OCI-LY3 (cell line): ENCODE results near the gene CEMIP2.
A peak's percentile ranks its signal among the peaks of the same experiment; 100 is the strongest.

ENCODE experiments used
- H2AFZ ChIP-seq: fragments of 200-600, 300-600 bp; shearing (Covaris generic); 2 replicates; pipeline ENCODE4 v1.6.0; 2014; ENCODE audit warnings: antibody characterized with exemption, low read depth, low read length
- H3K27ac ChIP-seq: fragments of 200-600, 300-600 bp; sonication (generic); 2 replicates; pipeline ENCODE4 v1.5.1; 2014; ENCODE audit warnings: mild to moderate bottlenecking, low read length, moderate library complexity, mixed read lengths
- H3K27me3 ChIP-seq: fragments of 200-600, 300-600 bp; sonication (generic); 2 replicates; pipeline ENCODE4 v1.6.1; 2014; ENCODE audit warnings: low read depth, low read length, mixed read lengths
- H3K36me3 ChIP-seq: fragments of 200-600, 300-600 bp; sonication (generic); replicated peaks from 2 replicates; pipeline ENCODE3; 2014; ENCODE audit warnings: low read depth, low read length, mixed read lengths
- H3K4me1 ChIP-seq: fragments of 300-600, 200-600 bp; sonication (generic); 2 replicates; pipeline ENCODE4 v1.6.1; 2014; ENCODE audit warnings: low read length, mixed read lengths
- H3K4me2 ChIP-seq: fragments of 200-600, 300-600 bp; sonication (generic); 2 replicates; pipeline ENCODE4 v1.6.1; 2014; ENCODE audit warnings: low read length, mixed read lengths
- H3K4me3 ChIP-seq: fragments of 300-600, 200-600 bp; sonication (generic); 2 replicates; pipeline ENCODE4 v1.5.1; 2014; ENCODE audit warnings: antibody characterized with exemption, mild to moderate bottlenecking, low read length, moderate library complexity
- H3K79me2 ChIP-seq: fragments of 300-600, 200-600 bp; shearing (Covaris generic); 2 replicates; pipeline ENCODE4 v1.6.1; 2014; ENCODE audit warnings: mild to moderate bottlenecking, low read length, mixed read lengths
- H3K9ac ChIP-seq: fragments of 300-600, 200-600 bp; shearing (Covaris generic); 2 replicates; pipeline ENCODE4 v1.6.0; 2014; ENCODE audit warnings: mild to moderate bottlenecking, low read length, moderate library complexity
- H3K9me3 ChIP-seq: fragments of 200-600, 300-600 bp; shearing (Covaris generic); 2 replicates; pipeline ENCODE4 v1.6.1; 2014; ENCODE audit warnings: low read length, mixed read lengths; ENCODE audit not compliant: insufficient read depth
- H4K20me1 ChIP-seq: fragments of 200-600, 300-600 bp; sonication (generic); 2 replicates; pipeline ENCODE4 v1.6.1; 2016; ENCODE audit warnings: low read length, mixed read lengths; ENCODE audit not compliant: insufficient read depth
- CTCF ChIP-seq: fragments of 200-600, 300-600 bp; sonication (generic); IDR thresholded peaks from 2 replicates; pipeline ENCODE4 v1.5.1; 2014; ENCODE audit warnings: antibody characterized with exemption, low read length, low read depth
- EZH2phosphoT487 ChIP-seq: fragments of 200-600 bp; shearing (Covaris generic); IDR thresholded peaks from 2 replicates; pipeline ENCODE4 v1.6.1; 2018; ENCODE audit warnings: antibody characterized with exemption, mixed run types, low read depth

CEMIP2 gene

GRCh38 chr9:71671289-71671688, 97.0 kb downstream of the CEMIP2 start:
- H3K79me2 ChIP-seq: no peaks in the 10 kb centered on the region
- H3K36me3 ChIP-seq: no peaks in the 10 kb centered on the region
- H3K4me1 ChIP-seq: peaks cover 16% of the 10 kb centered on the region
- no peak overlapping the region for H3K9ac ChIP-seq
- TF ChIP-seq CTCF: no peak
- TF ChIP-seq EZH2phosphoT487: no peak
- H2AFZ ChIP-seq: no peak overlapping the region
- H3K9me3 ChIP-seq: no peaks in the 10 kb centered on the region
- no peaks in the 10 kb centered on the region for H4K20me1 ChIP-seq
- no peak overlapping the region for H3K4me2 ChIP-seq
- H3K27me3 ChIP-seq: no peaks in the 10 kb centered on the region
- no peak overlapping the region for H3K4me3 ChIP-seq
- H3K27ac ChIP-seq: no peak overlapping the region

DNA sequence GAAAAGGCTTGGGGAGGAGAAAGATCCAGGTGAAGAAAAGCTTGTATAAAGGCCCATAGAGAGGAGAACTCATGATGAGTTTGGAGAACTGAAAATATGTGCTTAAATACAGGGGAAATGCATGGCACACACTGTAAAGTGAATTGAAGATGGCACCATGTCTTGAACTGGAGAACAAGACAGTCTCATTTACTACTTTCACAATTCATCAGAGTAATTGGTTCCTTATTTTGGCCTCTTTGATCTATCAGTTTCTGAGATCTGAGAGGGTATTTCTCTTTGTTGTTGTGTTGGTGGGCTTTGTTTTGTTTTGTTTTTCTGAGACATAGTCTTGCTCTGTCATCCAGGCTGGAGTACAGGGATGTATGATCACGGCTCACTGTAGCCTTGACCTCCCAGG, 98.2 kb downstream of the CEMIP2 start:
- Histone ChIP-seq H3K9me3 (no peaks in the 10 kb centered on the region), H3K4me2 (peak overlapping the region; percentile 18), H2AFZ (no peak overlapping the region), H3K4me1 (peaks cover 13% of the 10 kb centered on the region), H3K4me3 (no peak overlapping the region), H3K9ac (no peak overlapping the region), H3K36me3 (no peaks in the 10 kb centered on the region), H4K20me1 (no peaks in the 10 kb centered on the region), H3K27ac (no peak overlapping the region), H3K27me3 (no peaks in the 10 kb centered on the region), H3K79me2 (no peaks in the 10 kb centered on the region)
- no peak for TF ChIP-seq EZH2phosphoT487
- no peak for TF ChIP-seq CTCF

DNA sequence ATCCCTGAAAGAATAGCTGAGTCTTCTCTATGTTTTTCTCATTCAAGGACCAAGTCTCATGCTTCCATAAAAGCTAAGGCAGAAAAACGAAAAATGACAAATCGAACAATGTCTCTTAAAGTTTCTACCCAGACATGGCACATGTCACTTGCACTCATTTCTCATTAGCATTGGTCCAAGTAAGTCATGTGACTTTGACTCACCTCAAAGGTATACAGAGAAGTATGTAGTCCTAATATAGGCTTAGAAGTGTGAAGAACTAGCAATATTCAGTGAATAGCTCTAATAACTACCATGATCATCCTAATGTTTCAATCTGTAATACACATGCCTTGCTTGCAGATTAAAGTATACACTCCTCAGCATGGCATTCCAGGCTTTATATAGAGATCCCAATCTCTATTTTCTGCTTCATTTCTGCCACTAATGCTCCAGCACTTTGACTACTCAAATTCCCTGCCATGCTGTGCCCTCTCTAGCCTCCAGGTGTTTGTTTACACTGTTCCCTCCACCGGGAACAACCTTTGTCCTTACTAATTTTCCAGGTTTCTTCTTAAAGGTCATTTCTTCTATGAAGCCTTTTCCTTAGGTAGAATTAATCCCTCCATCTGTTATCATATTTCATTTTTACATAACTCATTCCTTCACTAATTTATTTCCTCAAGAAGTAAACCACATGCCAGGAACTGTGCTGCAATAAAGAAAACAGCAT, 98.9 kb downstream of the CEMIP2 start:
- H3K79me2 ChIP-seq: no peaks in the 10 kb centered on the region
- TF ChIP-seq EZH2phosphoT487: no peak
- TF ChIP-seq CTCF: no peak
- H4K20me1 ChIP-seq: no peaks in the 10 kb centered on the region
- no peaks in the 10 kb centered on the region; the same call in 1 of the 2 replicates for H3K27me3 ChIP-seq
- no peak overlapping the region for H2AFZ ChIP-seq
- no peak overlapping the region for H3K9ac ChIP-seq
- H3K9me3 ChIP-seq: no peaks in the 10 kb centered on the region
- no peaks in the 10 kb centered on the region for H3K36me3 ChIP-seq
- H3K4me1 ChIP-seq: peaks cover 13% of the 10 kb centered on the region
- H3K4me2 ChIP-seq: peak overlapping the region; percentile 18
- no peak overlapping the region for H3K27ac ChIP-seq
- H3K4me3 ChIP-seq: no peak overlapping the region

- no peak overlapping the region for H3K4me2 ChIP-seq
- H3K36me3 ChIP-seq: no peaks in the 10 kb centered on the region
- no peak overlapping the region for H3K9ac ChIP-seq
- TF ChIP-seq EZH2phosphoT487 (no peak), CTCF (no peak)
- H3K9me3 ChIP-seq: no peaks in the 10 kb centered on the region; the same call in 1 of the 2 replicates
- H2AFZ ChIP-seq: no peak overlapping the region
- H3K27me3 ChIP-seq: no peaks in the 10 kb centered on the region; the same call in 1 of the 2 replicates
- no peaks in the 10 kb centered on the region for H3K79me2 ChIP-seq
- H3K4me3 ChIP-seq: no peak overlapping the region
- H3K4me1 ChIP-seq: peaks cover 13% of the 10 kb centered on the region
- H3K27ac ChIP-seq: no peak overlapping the region
- no peaks in the 10 kb centered on the region for H4K20me1 ChIP-seq
Observed at GRCh38 chr9:71668717-71669116, 99.6 kb downstream of the CEMIP2 start.
